ENCODE data around the gene LETM1. TPM values are rescaled to one million over a fixed set of nuclear protein-coding genes. Genes with fewer than 3 reads are reported as not detected.

Gene LETM1
- total and polyA plus RNA-seq, 2 experiments from 2014 or later: 23.3 to 68.9 TPM

- ATAC-seq: peak; percentile 1
- no peak overlapping the region for H3K4me3 ChIP-seq
- H2AFZ ChIP-seq: no peak overlapping the region
These were observed 92.3 kb downstream of the LETM1 start for GRCh38 chr4:1763550-1764080.

More at GRCh38 chr4:1763550-1764080, 92.3 kb downstream of the LETM1 start:
- Histone ChIP-seq H3K36me3 (ENCODE audit: insufficient read depth) (no peaks in the 10 kb centered on the region), H3K27me3 (ENCODE audit: insufficient read depth) (no peaks in the 10 kb centered on the region), H3K79me2 (replicated peaks; ENCODE audit: insufficient read depth) (no peaks in the 10 kb centered on the region), H3K9me2 (ENCODE audit: insufficient read depth) (no peaks in the 10 kb centered on the region), H3F3A (replicated peaks; ENCODE audit: low read depth) (no peaks in the 10 kb centered on the region), H3K27ac (ENCODE audit: low read depth) (no peak overlapping the region), H3K4me2 (no peak overlapping the region), H4K20me1 (replicated peaks; ENCODE audit: insufficient read depth) (no peaks in the 10 kb centered on the region), H3K4me1 (ENCODE audit: insufficient read depth) (peaks cover 23% of the 10 kb centered on the region)
- TF ChIP-seq STAT1 (IDR thresholded peaks at IDR 0.05; ENCODE audit: unreplicated experiment) (no peak), REST (IDR thresholded peaks at IDR 0.05; ENCODE audit: unreplicated experiment) (no peak), JUNB (IDR thresholded peaks at IDR 0.05; ENCODE audit: unreplicated experiment) (no peak), EZH2 (IDR thresholded peaks at IDR 0.05; ENCODE audit: low read depth, unreplicated experiment) (no peak)
- TF ChIP-seq, protein P1, sequence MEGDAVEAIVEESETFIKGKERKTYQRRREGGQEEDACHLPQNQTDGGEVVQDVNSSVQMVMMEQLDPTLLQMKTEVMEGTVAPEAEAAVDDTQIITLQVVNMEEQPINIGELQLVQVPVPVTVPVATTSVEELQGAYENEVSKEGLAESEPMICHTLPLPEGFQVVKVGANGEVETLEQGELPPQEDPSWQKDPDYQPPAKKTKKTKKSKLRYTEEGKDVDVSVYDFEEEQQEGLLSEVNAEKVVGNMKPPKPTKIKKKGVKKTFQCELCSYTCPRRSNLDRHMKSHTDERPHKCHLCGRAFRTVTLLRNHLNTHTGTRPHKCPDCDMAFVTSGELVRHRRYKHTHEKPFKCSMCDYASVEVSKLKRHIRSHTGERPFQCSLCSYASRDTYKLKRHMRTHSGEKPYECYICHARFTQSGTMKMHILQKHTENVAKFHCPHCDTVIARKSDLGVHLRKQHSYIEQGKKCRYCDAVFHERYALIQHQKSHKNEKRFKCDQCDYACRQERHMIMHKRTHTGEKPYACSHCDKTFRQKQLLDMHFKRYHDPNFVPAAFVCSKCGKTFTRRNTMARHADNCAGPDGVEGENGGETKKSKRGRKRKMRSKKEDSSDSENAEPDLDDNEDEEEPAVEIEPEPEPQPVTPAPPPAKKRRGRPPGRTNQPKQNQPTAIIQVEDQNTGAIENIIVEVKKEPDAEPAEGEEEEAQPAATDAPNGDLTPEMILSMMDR (conservative IDR thresholded peaks at IDR 0.05; ENCODE audit: low read depth in 2 of 2): no peak
- Mint-ChIP-seq H3K27me3 (ENCODE audit: insufficient read depth, low read depth, poor library complexity) (peaks cover 19% of the 10 kb centered on the region), H3K36me3 (ENCODE audit: low read depth) (no peaks in the 10 kb centered on the region), H3K27ac (no peak overlapping the region), H3K4me3 (no peak overlapping the region), H3K4me1 (peaks cover 10% of the 10 kb centered on the region), H3K9me3 (no peaks in the 10 kb centered on the region; the same call in 2 of the 3 replicates)
- no peak for DNase-seq (ENCODE audit: low spot score)

All from GM23338 (cell line).